Kidney (tissue), 14 donors: ENCODE results near the gene CCDC185. TPM values are rescaled to one million over a fixed set of nuclear protein-coding genes. Genes with fewer than 3 reads are reported as not detected.

Experiments used
- DNase-seq, 5 donors: peaks; one replicate each; pipeline ENCODE4 v3.0.0-alpha.2; 2013 to 2020
- FAIRE-seq: peaks from 2 replicates; lab custom pipeline; 2012; peaks lifted over from hg19 to GRCh38; lab: Jason Lieb, UNC
- H3K27ac ChIP-seq, 2 donors: one replicate each; pipeline ENCODE4 v1.7.0; 2013; ENCODE audit warnings: low read depth in 2 of 2, low read length in 2 of 2, inconsistent platforms in 1 of 2
- H3K27me3 ChIP-seq: one replicate; pipeline ENCODE4 v1.7.1; 2013; ENCODE audit warnings: low read length, inconsistent platforms; ENCODE audit not compliant: control insufficient read depth, insufficient read depth
- H3K36me3 ChIP-seq, 3 donors: one replicate each; pipeline versions ENCODE4 v1.7.0 to v1.7.1; 2013; ENCODE audit warnings: low read length in 3 of 3, control low read depth in 1 of 3, inconsistent platforms in 1 of 3; ENCODE audit not compliant: insufficient read depth in 3 of 3, control insufficient read depth in 2 of 3
- H3K4me1 ChIP-seq, 3 donors: one replicate each; pipeline versions ENCODE4 v1.7.0 to v1.7.1; 2013; ENCODE audit warnings: low read length in 3 of 3, inconsistent platforms in 1 of 3, low read depth in 1 of 3; ENCODE audit not compliant: control insufficient read depth in 2 of 3, insufficient read depth in 2 of 3
- H3K4me3 ChIP-seq, 3 donors: one replicate each; pipeline versions ENCODE4 v1.7.0 to v1.8.1; 2013; ENCODE audit warnings: low read length in 3 of 3, control low read depth in 1 of 3, inconsistent platforms in 1 of 3
- H3K9ac ChIP-seq, 3 donors: one replicate each; pipeline versions ENCODE4 v1.7.0 to v1.7.1; 2013; ENCODE audit warnings: low read length in 3 of 3, control low read depth in 1 of 3, inconsistent platforms in 1 of 3
- H3K9me3 ChIP-seq, 3 donors: one replicate each; pipeline versions ENCODE4 v1.7.0 to v1.7.1; 2013; ENCODE audit warnings: low read length in 3 of 3, control low read depth in 1 of 3, inconsistent platforms in 1 of 3; ENCODE audit not compliant: control insufficient read depth in 2 of 3, insufficient read depth in 1 of 3
- intact Hi-C: fragments of 100-400 bp; cut with DNase I; formaldehyde crosslinking; loops from one replicate; pipeline ENCODE4 v1.11.1; 2022
- polyA plus RNA-seq: library from polyadenylated mRNA; stranded (reverse); fragments of 350-450 nt; fragmentation: Illumina TruSeq; extraction: RNeasy Lipid Tissue Mini Kit (QIAGEN cat#74804); gene quantifications from one replicate; pipeline ENCODE4 v1.2.3, GENCODE V29; 2014; ENCODE audit warnings: low read depth, low replicate concordance; ENCODE audit not compliant: insufficient read depth
- total RNA-seq: library from RNA; stranded (reverse); fragmentation: NEBNext Ultra II Directional; extraction: Animal tissue kit (Norgen Biotek cat#: 25700); gene quantifications from one replicate; pipeline ENCODE4 v1.2.1, GENCODE V29; 2021
- TF ChIP-seq, protein P1 (sequence below): IDR thresholded peaks from 3 replicates; pipeline ENCODE4 v1.5.1; 2012; ENCODE audit warnings: mild to moderate bottlenecking, moderate library complexity, borderline replicate concordance; ENCODE audit not compliant: insufficient read depth; ENCODE audit errors: extremely low read depth
- donor health status: control.
- donor health status: control.
- donor health status: control.
- donor health status: control.
- donor health status: control.
- donor health status: DM: yes; HTN: yes; CAD: no.
- donor health status: Normal renal cell carcinoma (clear cell type).

CCDC185 gene
- total and polyA plus RNA-seq, 2 donors from 2014 or later: 0.13 TPM; not detected in 1

DNA sequence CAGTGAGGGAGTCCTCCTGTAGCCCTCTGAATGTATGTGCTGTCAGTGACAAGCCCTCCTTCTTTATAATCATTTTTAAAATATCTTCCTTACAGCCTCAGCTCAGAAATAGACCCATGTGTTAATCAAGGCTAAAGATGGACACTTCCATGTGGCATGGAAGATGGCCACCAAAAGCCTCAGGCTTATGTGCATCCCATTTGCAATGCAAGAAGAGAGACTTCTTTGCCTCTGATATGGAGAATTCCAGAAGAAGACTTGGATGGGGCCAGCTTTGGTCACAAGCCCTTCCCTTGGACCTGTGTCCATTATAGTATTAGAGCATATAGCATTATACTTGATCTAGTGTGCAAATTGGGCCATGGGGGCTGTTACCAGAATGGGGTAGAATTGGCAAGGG is 18.5 kb downstream of the CCDC185 start:
- Histone ChIP-seq H3K36me3 (no peaks in the 10 kb centered on the region), H3K27me3 (no peaks in the 10 kb centered on the region), H3K4me1 (no peaks in the 10 kb centered on the region), H3K9ac (no peak overlapping the region), H3K4me3 (no peak overlapping the region), H3K9me3 (no peaks in the 10 kb centered on the region), H3K27ac (no peak overlapping the region)
- TF ChIP-seq, protein P1, sequence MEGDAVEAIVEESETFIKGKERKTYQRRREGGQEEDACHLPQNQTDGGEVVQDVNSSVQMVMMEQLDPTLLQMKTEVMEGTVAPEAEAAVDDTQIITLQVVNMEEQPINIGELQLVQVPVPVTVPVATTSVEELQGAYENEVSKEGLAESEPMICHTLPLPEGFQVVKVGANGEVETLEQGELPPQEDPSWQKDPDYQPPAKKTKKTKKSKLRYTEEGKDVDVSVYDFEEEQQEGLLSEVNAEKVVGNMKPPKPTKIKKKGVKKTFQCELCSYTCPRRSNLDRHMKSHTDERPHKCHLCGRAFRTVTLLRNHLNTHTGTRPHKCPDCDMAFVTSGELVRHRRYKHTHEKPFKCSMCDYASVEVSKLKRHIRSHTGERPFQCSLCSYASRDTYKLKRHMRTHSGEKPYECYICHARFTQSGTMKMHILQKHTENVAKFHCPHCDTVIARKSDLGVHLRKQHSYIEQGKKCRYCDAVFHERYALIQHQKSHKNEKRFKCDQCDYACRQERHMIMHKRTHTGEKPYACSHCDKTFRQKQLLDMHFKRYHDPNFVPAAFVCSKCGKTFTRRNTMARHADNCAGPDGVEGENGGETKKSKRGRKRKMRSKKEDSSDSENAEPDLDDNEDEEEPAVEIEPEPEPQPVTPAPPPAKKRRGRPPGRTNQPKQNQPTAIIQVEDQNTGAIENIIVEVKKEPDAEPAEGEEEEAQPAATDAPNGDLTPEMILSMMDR: no peak
- FAIRE-seq: no peak
- intact Hi-C loops: no loop called here
- no peak for DNase-seq

DNA sequence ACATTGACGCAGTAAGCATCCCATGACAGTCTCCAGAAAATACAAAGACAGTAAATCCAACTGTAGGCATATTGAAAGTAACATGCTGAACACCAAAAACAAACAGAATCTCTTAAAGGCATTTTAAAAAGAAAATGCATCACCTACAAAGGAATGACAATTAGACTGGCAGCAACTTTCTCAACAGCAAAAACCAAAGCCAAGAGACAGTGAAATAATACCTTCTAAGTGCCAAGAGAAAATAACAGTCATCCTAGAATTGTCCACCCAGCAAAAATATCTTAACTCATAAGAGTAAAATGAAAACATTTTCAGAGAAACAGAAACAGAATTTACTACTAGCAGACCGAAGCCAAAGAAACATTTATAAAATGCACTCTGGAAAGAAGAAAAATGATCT is 20.0 kb downstream of the CCDC185 start:
- Histone ChIP-seq H3K9me3 (no peaks in the 10 kb centered on the region), H3K9ac (no peak overlapping the region), H3K36me3 (no peaks in the 10 kb centered on the region), H3K27ac (no peak overlapping the region), H3K4me3 (no peak overlapping the region), H3K4me1 (peaks cover 0 to 3% (median 2%) of the 10 kb centered on the region in 3 donors), H3K27me3 (no peaks in the 10 kb centered on the region)
- TF ChIP-seq, protein P1: no peak
- intact Hi-C loops: no loop called here
- FAIRE-seq (no peak), DNase-seq (no peak)

- Histone ChIP-seq H3K9ac (no peak overlapping the region), H3K36me3 (no peaks in the 10 kb centered on the region), H3K27ac (peak overlapping the region; percentile 15 to 23), H3K4me3 (no peak overlapping the region), H3K27me3 (no peaks in the 10 kb centered on the region), H3K4me1 (peaks cover 0 to 9% (median 3%) of the 10 kb centered on the region in 3 donors), H3K9me3 (no peaks in the 10 kb centered on the region)
- FAIRE-seq: no peak
- intact Hi-C loops: no loop called here
- TF ChIP-seq, protein P1: no peak
- DNase-seq: peak in 2 of 5 donors; percentile 44 to 60
Measured at GRCh38 chr1:223417444-223417843, 24.2 kb downstream of the CCDC185 start.
